Activated CD8-positive, alpha-beta T cell treated with anti-CD3 and anti-CD28 coated beads for 36 hours (primary cell): ENCODE measurements around the gene ZBTB5. TPM values are rescaled to one million over a fixed set of nuclear protein-coding genes. Genes with fewer than 3 reads are reported as not detected.
A peak's percentile ranks its signal among the peaks of the same experiment; 100 is the strongest.
"Not testable (repeated sequence)": the region's sequence is repeated elsewhere in the genome, so short reads cannot be mapped to it uniquely, and the experiment has no call there.

Experiments
- ATAC-seq: fragments of 200-7000 bp; cut with Tn5 transposase; one replicate; pipeline ENCODE4 v1.10.0; 2021; ENCODE audit warnings: mild to moderate bottlenecking, moderate library complexity
- CTCF ChIA-PET: fragments of 350-600 bp; sonication (Branson Sonifier 250); formaldehyde crosslinking; loops from one replicate; lab custom pipeline; 2021; ENCODE audit warnings: antibody characterized with exemption; lab: Charles Lee
- POLR2A ChIA-PET: fragments of 350-600 bp; sonication (Branson Sonifier 250); formaldehyde crosslinking; loops from one replicate; lab custom pipeline; 2021; ENCODE audit warnings: antibody characterized with exemption; lab: Charles Lee
- DNase-seq: peaks from one replicate; pipeline ENCODE4 v3.0.0-alpha.2; 2020
- H3K27ac Mint-ChIP-seq: one replicate; pipeline ENCODE4 v1.8.0; 2021; ENCODE audit warnings: mild to moderate bottlenecking, mixed read lengths
- H3K27me3 Mint-ChIP-seq: one replicate; pipeline ENCODE4 v1.8.0; 2021; ENCODE audit warnings: mixed read lengths
- H3K36me3 Mint-ChIP-seq: one replicate; pipeline ENCODE4 v1.8.0; 2021; ENCODE audit warnings: low read depth, mixed read lengths
- H3K4me1 Mint-ChIP-seq: one replicate; pipeline ENCODE4 v1.8.0; 2021; ENCODE audit warnings: low read depth, mixed read lengths
- H3K4me3 Mint-ChIP-seq: one replicate; pipeline ENCODE4 v1.8.0; 2021; ENCODE audit warnings: mild to moderate bottlenecking, moderate library complexity, mixed read lengths
- H3K9me3 Mint-ChIP-seq: one replicate; pipeline ENCODE4 v1.8.0; 2021; ENCODE audit warnings: mixed read lengths
- intact Hi-C: fragments of 100-400 bp; cut with micrococcal nuclease; formaldehyde crosslinking; loops from one replicate; pipeline ENCODE4 v1.10.0; 2022
- total RNA-seq, 2 experiments: library from RNA; stranded (reverse); gene quantifications; one replicate each; pipeline ENCODE4 v1.2.3, GENCODE V29; 2021
- TF ChIP-seq, protein P1 (sequence below): fragments of 200-600 bp; IDR thresholded peaks from one replicate; pipeline ENCODE4 v1.8.0; 2022; ENCODE audit warnings: antibody characterized with exemption, mild to moderate bottlenecking

ZBTB5 gene
- total RNA-seq, 2 experiments from 2014 or later: 8.6 to 8.8 TPM

DNA sequence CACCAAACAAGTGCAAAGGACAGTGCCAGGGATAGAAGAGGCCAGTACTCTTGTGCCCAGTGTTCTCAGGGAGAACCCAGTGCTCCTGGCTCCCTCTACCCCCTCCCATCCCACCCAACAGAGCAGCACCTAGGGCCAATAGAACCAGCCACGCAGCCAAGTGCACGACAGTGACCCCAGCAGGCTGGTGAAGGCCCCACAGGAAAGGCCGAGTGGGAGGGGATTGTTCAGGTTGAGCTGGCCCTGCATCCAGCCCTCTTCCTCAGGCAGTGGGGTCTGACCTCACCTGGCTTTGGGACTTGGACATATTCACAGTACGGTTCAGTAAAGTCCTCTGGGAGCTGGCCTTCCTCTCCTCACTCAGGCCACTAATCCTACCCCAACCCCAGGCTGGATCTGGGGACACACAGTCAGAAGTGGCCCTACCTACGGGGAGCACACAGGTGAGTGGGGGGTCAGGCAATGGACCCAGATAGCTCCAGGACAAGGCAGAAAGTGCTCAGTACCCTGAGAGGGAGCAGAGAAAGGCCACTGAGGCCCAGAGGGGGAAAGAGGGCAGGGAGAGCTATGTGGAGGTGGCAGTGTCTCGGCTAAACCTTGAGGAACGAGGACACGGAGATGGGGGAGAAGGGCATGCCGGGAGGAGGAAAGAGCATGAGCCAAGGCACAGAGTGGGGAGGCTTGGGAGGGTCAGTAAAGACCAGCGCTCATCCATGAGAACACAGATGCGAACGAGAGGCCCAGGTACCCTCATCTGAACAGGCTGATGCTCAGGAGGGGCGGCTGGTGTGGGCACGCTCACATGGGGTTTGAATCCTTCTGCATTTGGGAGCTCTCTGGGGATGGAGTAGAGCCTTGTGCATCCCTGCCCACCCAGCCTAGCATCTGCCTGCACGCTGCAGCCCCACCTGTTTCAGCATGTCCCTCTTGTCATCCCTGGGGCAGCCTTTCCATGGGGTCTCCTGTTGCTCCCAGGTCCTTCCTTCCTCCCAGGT, 46.1 kb upstream of the ZBTB5 start:
- no peaks in the 10 kb centered on the region for H3K9me3 Mint-ChIP-seq
- H3K36me3 Mint-ChIP-seq: peaks cover 8% of the 10 kb centered on the region
- TF ChIP-seq, protein P1, sequence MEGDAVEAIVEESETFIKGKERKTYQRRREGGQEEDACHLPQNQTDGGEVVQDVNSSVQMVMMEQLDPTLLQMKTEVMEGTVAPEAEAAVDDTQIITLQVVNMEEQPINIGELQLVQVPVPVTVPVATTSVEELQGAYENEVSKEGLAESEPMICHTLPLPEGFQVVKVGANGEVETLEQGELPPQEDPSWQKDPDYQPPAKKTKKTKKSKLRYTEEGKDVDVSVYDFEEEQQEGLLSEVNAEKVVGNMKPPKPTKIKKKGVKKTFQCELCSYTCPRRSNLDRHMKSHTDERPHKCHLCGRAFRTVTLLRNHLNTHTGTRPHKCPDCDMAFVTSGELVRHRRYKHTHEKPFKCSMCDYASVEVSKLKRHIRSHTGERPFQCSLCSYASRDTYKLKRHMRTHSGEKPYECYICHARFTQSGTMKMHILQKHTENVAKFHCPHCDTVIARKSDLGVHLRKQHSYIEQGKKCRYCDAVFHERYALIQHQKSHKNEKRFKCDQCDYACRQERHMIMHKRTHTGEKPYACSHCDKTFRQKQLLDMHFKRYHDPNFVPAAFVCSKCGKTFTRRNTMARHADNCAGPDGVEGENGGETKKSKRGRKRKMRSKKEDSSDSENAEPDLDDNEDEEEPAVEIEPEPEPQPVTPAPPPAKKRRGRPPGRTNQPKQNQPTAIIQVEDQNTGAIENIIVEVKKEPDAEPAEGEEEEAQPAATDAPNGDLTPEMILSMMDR: no peak
- H3K4me1 Mint-ChIP-seq: peaks cover 3% of the 10 kb centered on the region
- ChIA-PET POLR2A (interaction anchor here (0.6 to 2.1 kb wide), 3 partner anchors 13 to 63 kb away, joined by 3 to 10 read pairs (median 4); no protein-coding TSS in a partner anchor), CTCF (interaction anchor here (1.3 to 1.7 kb wide), 2 partner anchors 25 to 31 kb away, joined by 3 to 6 read pairs; partner anchors contain the start of gene POLR1E)
- H3K27me3 Mint-ChIP-seq: no peaks in the 10 kb centered on the region
- no peak overlapping the region for H3K27ac Mint-ChIP-seq
- no peak overlapping the region for H3K4me3 Mint-ChIP-seq
- intact Hi-C loops: loop anchor here (10.0 kb wide), 1 partner anchor 57 kb away; no protein-coding TSS in a partner anchor
- DNase-seq (peak; percentile 33), ATAC-seq (peak; percentile 45)

GRCh38 chr9:37510053-37510452, 44.8 kb upstream of the ZBTB5 start:
- ATAC-seq, H3K27me3 Mint-ChIP-seq, H3K4me3 Mint-ChIP-seq, DNase-seq, H3K27ac Mint-ChIP-seq, H3K9me3 Mint-ChIP-seq, H3K4me1 Mint-ChIP-seq: not testable (repeated sequence)
- H3K36me3 Mint-ChIP-seq: peaks cover 10% of the 10 kb centered on the region
- ChIA-PET CTCF (interaction anchor here (1.1 to 1.3 kb wide), 2 partner anchors 29 to 95 kb away, joined by 3 to 5 read pairs; no protein-coding TSS in a partner anchor), POLR2A (interaction anchor here (1.4 to 1.9 kb wide), 3 partner anchors 14 to 82 kb away, joined by 3 to 8 read pairs (median 4); partner anchors contain the start of gene TOMM5)
- intact Hi-C loops: loop anchor here (10.0 kb wide), 1 partner anchor 55 kb away; no protein-coding TSS in a partner anchor

DNA sequence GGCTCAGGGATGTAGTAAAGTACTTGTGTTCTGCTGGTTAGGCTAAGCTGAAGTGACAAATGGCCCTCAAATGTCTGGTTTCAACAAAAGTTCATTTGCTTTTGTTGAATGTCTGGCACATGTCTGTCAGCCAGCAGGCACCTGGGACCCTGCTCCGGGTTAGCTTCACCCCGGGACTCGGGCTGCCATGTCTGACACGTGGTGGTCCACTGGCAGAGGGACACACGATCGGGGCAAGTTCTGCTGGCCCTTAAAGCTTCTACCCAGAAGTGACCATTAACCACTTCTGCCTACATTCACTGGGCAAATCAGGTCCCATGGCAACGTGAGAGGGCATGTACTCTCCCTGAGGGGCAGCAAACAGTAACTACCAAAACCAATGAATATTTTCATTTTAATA, 44.3 kb upstream of the ZBTB5 start:
- ChIA-PET CTCF (interaction anchor here (1.1 kb wide), 1 partner anchor 94 kb away, joined by 5 read pairs; no protein-coding TSS in a partner anchor), POLR2A (interaction anchor here (0.6 to 1.9 kb wide), 4 partner anchors 14 to 83 kb away, joined by 3 to 8 read pairs (median 4); partner anchors contain the start of gene TOMM5)
- no peaks in the 10 kb centered on the region for H3K27me3 Mint-ChIP-seq
- peaks cover 3% of the 10 kb centered on the region for H3K4me1 Mint-ChIP-seq
- ATAC-seq: no peak
- no peak overlapping the region for H3K27ac Mint-ChIP-seq
- intact Hi-C loops: no loop called here
- no peak for DNase-seq
- no peaks in the 10 kb centered on the region for H3K9me3 Mint-ChIP-seq
- H3K4me3 Mint-ChIP-seq: no peak overlapping the region
- TF ChIP-seq, protein P1: no peak
- H3K36me3 Mint-ChIP-seq: peaks cover 13% of the 10 kb centered on the region

DNA sequence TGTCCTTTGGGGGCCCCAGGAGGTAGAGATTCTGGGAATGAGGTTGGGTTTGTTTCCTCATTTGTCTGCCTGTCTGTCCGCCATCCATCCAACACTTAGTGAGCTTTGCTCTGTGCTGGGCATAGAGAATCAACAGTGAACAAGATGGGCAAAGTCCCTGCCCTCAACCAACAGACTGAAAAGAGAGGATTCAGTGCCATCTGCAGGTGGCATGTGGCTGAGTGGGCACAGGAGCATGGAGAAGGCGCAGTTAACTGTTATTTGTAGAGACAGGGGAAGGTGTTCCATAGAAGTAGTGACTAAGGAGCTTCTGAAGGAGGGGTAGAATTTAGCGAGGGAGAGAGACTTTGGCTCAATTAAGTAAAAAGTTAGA, 43.6 kb upstream of the ZBTB5 start:
- Mint-ChIP-seq H3K27me3 (no peaks in the 10 kb centered on the region), H3K9me3 (no peaks in the 10 kb centered on the region), H3K4me3 (no peak overlapping the region), H3K4me1 (peaks cover 6% of the 10 kb centered on the region), H3K36me3 (peaks cover 15% of the 10 kb centered on the region), H3K27ac (no peak overlapping the region)
- POLR2A ChIA-PET: interaction anchor here (0.6 to 1.9 kb wide), 4 partner anchors 13 to 83 kb away, joined by 3 to 8 read pairs (median 4); partner anchors contain the start of gene TOMM5
- TF ChIP-seq, protein P1: no peak
- CTCF ChIA-PET: interaction anchor here (1.1 to 1.5 kb wide), 2 partner anchors 85 to 93 kb away, joined by 4 to 5 read pairs; no protein-coding TSS in a partner anchor
- intact Hi-C loops: no loop called here
- no peak for DNase-seq
- no peak for ATAC-seq

DNA sequence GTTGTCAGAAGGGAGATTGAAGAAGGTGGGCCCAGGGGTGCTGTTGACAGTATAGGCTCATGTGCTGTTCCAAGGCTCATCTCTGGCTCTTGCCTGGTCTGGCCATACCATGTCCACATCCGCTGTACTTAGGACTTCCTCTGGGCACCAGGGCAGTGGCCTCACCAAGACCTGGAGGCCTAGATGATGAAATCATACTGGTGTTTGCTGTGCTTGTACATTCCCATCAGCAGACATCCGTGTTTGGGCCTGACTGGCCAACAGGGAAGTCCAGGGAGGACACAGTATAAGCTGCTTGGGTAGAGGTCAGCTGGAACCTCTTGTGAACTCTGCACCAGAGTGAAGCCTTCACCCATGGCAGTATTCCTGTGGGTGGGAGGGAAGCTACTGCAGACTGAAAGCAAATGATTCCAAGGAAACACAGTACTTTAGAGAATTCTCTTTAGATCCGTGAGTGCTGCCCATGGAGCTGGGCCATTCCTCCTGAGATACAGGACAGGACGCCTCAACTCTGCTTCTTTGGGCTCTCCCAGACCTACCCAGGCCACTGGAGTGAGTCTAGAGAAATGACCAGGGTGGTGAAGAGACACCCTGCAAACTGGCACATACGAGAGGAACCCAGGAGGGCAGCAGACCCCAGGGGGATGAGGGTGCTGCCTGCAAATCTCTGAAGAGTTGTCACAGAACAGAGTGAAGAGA, 43.0 kb upstream of the ZBTB5 start:
- TF ChIP-seq, protein P1: no peak
- CTCF ChIA-PET: interaction anchor here (1.5 kb wide), 1 partner anchor 86 kb away, joined by 4 read pairs; no protein-coding TSS in a partner anchor
- Mint-ChIP-seq H3K4me1 (peaks cover 11% of the 10 kb centered on the region), H3K27ac (no peak overlapping the region), H3K36me3 (peaks cover 20% of the 10 kb centered on the region), H3K27me3 (no peaks in the 10 kb centered on the region), H3K4me3 (no peak overlapping the region), H3K9me3 (no peaks in the 10 kb centered on the region)
- ATAC-seq: no peak
- POLR2A ChIA-PET: interaction anchor here (0.6 to 1.4 kb wide), 5 partner anchors 9 to 84 kb away, joined by 3 to 4 read pairs (median 3); partner anchors contain the start of gene TOMM5
- intact Hi-C loops: no loop called here
- no peak for DNase-seq
